Measurements from ENCODE around the gene PHEX.

DNA sequence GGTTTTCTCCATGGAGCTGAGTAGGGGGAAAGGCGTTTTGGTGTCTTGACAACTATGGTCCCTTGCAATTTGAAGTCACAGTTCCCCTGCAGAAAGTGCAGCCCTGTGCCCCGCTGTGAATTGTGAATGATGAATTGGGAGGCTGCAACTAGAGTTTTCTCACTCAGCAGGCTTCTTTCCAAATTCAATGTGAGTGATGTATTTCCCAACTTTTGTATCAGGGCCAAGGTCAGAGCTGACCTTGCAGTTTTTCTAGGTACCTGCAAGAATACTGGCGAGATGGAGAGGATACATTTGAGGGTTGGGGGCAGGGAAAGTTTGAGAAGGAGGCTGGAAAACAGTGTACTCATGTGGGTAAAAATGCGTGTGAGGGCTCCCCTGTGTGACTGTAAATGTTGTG, 11.7 kb downstream of the PHEX start:
- TF ChIP-seq CTCF (IDR thresholded peaks at IDR 0.05) (no peak), POLR2A (IDR thresholded peaks at IDR 0.05) (no peak)

Measured in body of pancreas (tissue), 4 donors.